Breast epithelium (tissue), 3 donors: ENCODE data around the gene MAN1A1.

Source experiments
- POLR2A ChIP-seq: fragments of 450-650 bp; IDR thresholded peaks from one replicate; pipeline ENCODE4 v1.6.1; 2016; ENCODE audit warnings: antibody characterized with exemption, mild to moderate bottlenecking, moderate library complexity
- TF ChIP-seq, protein P1 (sequence below), 3 donors: fragments of 450-650 bp; IDR thresholded peaks; one replicate each; pipeline ENCODE4 v1.5.1; 2016 to 2017; ENCODE audit warnings: antibody characterized with exemption in 3 of 3, mild to moderate bottlenecking in 3 of 3, moderate library complexity in 3 of 3

- TF ChIP-seq, protein P1, sequence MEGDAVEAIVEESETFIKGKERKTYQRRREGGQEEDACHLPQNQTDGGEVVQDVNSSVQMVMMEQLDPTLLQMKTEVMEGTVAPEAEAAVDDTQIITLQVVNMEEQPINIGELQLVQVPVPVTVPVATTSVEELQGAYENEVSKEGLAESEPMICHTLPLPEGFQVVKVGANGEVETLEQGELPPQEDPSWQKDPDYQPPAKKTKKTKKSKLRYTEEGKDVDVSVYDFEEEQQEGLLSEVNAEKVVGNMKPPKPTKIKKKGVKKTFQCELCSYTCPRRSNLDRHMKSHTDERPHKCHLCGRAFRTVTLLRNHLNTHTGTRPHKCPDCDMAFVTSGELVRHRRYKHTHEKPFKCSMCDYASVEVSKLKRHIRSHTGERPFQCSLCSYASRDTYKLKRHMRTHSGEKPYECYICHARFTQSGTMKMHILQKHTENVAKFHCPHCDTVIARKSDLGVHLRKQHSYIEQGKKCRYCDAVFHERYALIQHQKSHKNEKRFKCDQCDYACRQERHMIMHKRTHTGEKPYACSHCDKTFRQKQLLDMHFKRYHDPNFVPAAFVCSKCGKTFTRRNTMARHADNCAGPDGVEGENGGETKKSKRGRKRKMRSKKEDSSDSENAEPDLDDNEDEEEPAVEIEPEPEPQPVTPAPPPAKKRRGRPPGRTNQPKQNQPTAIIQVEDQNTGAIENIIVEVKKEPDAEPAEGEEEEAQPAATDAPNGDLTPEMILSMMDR (IDR thresholded peaks at IDR 0.05): no peak
- no peak for TF ChIP-seq POLR2A
Observed at GRCh38 chr6:119171864-119172588, 177.5 kb downstream of the MAN1A1 start.
